Cardiac septum (tissue), 1 donor: Measurements from ENCODE around the gene TMEM100. TPM values are rescaled to one million over a fixed set of nuclear protein-coding genes. Genes with fewer than 3 reads are reported as not detected.

Experiments
- DNase-seq: peaks from one replicate; pipeline ENCODE4 v3.0.0-alpha.2; 2020; ENCODE audit warnings: low spot score
- intact Hi-C: fragments of 100-400 bp; cut with DNase I; formaldehyde crosslinking; loops from one replicate; pipeline ENCODE4 v1.14.0; 2022
- long read RNA-seq: library from polyadenylated mRNA; unstranded; transcript quantifications from one replicate; pipeline ENCODE4 v2.0.0, GENCODE V29; 2021
- total RNA-seq: library from RNA; stranded (reverse); fragmentation: NEBNext Ultra II Directional; extraction: Animal tissue kit (Norgen Biotek cat#: 25700); gene quantifications from one replicate; pipeline ENCODE4 v1.2.1, GENCODE V29; 2021
- donor health status: DM: no; HTN: no; CAD: no.

TMEM100 gene, protein sequence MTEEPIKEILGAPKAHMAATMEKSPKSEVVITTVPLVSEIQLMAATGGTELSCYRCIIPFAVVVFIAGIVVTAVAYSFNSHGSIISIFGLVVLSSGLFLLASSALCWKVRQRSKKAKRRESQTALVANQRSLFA
- total RNA-seq: 5.2 TPM
- long read RNA-seq: 0 reads

DNA sequence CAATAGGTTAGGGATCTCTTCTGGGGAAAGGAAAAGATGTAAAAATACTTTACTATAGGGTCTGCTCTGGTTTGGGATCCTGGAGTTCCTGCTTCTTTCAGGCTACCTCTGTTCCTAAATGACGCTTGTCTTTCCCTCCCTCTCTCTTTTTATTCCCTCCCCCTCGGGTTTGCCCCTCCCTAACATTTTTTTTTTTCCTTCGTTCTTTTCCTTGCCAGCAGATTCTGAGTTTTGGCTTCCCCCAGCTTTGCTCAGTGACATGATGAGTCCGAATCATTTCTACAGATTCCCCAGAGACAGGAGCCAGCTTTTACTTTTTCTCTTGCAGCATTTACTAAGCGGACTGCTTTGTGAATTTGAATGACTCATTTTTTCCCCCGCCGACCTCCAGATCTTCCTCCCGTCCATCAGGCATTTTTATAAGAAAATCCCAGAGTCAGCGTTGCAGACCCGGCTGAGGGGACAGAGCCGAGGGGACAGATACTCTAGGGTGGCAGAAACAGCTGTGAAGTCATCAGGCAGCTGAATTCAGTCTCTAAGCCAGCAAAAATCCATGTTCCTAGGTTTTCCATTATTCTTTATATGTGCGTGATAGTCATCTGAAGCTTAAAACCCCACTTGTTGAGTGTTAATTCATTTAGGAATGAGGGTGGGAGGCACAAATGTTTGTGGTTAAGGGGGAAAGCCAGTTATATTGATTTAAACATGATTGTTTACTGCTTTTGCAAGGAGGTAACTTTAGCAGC lies at the start of gene TMEM100:
TSS of gene TMEM100 (minus strand) at position 123 of the 746 bp plus-strand sequence. CDS start 1,794 bp downstream, outside the sequence.
- DNase-seq: no peak
- intact Hi-C loops: loop anchor here (5.0 to 10.0 kb wide), 2 partner anchors 49 to 298 kb away; partner anchors contain the start of gene MMD

DNA sequence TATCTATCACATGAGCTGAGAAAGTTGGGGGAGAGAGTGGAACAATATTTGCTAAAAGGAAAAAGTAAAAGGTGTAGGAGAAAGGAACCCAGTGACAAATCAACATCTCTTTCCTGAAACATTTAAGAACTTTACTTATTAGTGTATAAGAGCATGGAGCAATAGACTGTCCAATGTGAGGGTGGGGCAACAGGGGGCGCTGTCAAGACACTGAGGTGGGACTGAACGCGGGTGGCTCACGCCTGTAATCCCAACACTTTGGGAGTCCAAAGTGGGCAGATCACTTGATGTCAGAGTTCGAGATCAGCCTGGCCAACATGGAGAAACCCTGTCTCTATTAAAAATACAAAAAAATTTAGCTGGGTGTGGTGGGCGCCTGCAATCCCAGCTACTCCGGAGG lies 49.4 kb upstream of the TMEM100 start:
- intact Hi-C loops: loop anchor here (5.0 kb wide), 1 partner anchor 50 kb away; the partner anchor contains the start of gene TMEM100
- no peak for DNase-seq

DNA sequence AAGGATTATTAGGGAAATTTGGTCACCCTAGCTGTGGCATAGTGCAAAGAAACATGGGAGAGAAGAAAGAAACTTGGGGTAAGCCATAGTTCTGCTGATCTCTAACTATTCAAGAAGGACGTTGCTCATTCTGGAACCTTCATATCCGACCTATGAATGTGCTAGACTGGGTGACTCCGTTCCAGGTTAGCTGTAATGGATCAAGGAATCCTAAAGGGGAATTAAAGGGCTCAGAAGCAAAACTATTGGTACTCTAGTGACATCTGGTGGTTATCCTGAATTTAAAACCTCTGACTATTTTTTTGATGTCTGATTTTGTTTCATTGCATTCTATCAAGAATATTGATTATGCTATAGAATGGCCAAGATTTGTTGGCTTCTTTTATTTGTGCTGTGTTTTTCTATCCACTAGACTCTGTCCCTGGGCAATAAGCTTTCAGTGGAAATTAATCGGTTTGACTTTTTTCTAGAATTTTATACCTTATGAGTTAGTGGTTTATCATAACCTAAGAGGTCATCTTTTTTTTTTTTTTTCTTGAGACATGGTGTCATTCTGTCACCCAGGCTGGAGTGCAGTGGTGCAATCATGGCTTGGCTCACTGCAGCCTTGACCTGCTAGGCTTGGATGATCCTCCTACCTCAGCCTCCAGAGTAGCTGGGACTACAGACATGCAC lies 47.7 kb upstream of the TMEM100 start:
- DNase-seq: no peak
- intact Hi-C loops: loop anchor here (1.0 to 5.0 kb wide), 2 partner anchors 48 to 244 kb away; partner anchors contain the start of gene TMEM100

DNA sequence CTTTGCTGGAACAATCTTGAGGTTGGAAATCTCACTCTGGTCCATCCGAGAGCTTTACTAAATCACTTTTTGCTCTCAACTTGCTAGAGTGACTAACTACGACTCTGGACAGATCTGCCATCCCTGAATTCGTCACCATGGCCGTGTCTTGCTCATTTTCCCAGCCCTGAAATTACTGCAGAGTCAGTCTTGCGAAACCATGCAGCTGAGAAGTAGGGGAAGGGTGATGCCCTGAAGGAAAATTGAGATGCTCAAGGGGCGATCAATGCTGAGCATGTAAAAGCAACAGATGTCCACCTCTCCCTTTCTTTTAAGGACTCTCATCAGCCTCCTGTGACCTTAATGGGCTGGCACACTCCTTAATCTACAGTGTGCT lies 46.9 kb upstream of the TMEM100 start:
- intact Hi-C loops: no loop called here
- DNase-seq: no peak

DNA sequence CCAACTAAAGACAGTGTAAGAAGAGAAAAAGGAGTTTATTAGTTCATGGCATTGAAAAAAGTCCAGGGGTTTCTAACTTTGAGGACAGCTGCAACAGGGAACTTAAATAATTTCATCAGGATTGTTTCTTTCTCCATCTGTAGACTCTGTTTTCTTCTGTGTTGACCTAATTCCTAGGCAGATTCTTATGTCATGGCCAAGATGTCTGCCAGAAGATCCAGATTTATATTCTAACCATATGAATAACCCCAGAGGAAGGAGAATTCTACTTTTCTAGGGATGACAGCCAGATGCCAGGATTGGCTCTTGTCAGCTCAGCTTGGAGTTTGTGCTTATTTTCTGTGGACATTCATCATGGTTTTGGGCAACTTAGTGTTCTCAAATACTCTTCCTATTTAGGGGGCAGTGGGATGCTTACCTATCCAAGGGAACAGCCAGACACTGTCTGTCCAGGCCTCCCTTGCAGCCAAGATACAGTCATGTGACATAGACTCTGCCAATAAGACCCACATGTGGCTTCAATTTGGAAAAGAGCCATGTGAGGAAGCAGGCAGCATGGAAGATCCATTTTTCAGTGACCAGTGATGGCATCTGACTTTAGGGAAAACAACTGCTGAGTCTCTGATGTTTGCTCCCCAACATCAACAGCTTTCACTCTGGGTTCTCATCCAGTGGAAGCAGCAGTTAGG lies 46.4 kb upstream of the TMEM100 start:
- no peak for DNase-seq
- intact Hi-C loops: no loop called here

DNA sequence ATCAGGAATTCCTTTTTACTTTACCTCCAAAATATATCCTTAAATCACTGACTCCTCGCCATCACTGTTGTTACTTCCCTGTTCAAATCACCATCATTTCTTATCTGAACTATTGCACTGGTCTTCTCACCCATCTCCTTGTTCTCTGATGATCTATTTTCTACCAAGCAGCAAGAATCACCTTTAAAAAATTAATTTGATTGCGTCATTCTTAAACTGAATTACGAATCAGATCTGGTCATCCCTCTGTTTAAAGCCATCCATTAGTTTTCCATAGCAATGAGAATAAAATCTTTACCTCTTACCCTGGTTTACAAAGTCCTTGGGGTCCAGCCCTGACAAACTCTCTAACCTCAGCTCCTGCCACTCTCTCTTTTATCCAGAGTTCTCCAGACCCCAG lies 42.8 kb upstream of the TMEM100 start:
- DNase-seq: no peak
- intact Hi-C loops: no loop called here

DNA sequence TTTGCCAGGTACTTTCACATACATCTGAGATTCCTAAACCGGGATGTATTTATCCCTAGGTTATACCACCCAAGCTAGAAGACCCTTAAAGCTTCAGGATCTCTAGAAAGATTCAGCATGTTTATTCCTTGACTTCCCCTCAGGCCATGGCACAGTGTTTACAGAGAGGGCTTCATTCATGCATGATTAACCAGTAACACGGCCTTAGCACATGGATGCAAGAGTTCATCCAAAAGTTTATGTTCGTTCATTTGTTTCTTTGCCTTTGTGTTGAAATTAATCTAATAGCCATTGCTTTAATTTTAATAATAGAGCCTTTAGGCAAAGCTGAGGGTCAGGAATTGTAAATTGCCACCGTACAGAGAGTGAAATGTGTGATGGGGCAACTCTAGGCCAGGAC lies 41.9 kb upstream of the TMEM100 start:
- DNase-seq: no peak
- intact Hi-C loops: no loop called here

DNA sequence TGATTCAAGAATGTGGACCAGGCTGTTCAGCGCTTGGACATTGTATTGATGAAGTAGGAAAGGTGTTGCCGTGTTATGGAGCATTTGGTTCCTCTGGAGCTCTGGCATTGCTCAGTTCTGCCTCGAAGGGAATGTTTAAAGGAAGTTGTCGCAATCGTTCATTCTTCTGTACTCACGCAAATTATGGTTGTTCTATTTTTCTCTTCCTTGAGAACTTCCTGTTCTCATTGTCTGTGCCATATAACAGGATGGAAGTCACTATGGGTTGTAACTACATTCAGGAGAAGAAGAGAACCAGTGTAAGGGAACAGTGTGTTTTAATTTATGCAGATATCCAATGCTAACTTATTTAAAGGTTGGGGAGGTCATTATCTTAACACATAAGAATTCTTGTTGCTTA lies 41.2 kb upstream of the TMEM100 start:
- intact Hi-C loops: no loop called here

DNA sequence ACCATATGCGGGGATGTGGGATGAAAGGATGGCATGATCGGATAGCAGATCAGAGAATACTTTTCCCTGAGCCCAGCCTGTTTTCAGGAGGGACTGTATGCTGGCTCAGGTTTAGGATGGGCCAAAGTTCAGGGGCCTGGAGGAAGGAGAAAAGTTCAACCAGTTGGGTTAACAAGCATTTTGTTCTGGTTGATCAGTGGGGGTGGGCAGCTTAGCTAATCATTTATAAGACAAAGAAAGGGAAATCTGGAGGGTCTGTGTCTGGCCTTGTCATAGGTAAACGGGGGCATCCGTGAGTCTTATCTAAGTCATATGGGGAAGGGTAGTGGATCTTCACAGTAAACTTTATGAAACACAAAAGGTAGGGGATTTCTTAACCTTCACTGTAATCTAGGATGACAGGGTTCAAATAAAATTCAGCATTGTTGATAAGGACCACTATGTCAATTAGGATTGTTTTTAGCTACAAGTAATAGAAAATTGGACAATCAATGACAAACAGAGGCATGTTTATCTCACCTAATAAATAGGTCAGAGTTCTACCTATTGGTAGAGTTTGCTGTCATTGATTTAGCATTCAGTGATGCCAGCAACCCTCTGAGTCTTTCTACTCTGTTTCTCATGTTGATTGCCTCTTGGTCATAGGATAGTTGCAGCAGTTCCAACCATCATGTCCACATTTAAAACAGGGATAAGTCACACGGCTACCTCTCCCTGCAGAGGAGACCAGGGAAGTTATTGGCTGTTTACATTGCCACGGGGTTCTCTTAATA lies 39.6 kb upstream of the TMEM100 start:
- intact Hi-C loops: no loop called here
- DNase-seq: no peak

More for the DNA sequence above, 41.2 kb upstream of the TMEM100 start:
- DNase-seq: no peak

DNA sequence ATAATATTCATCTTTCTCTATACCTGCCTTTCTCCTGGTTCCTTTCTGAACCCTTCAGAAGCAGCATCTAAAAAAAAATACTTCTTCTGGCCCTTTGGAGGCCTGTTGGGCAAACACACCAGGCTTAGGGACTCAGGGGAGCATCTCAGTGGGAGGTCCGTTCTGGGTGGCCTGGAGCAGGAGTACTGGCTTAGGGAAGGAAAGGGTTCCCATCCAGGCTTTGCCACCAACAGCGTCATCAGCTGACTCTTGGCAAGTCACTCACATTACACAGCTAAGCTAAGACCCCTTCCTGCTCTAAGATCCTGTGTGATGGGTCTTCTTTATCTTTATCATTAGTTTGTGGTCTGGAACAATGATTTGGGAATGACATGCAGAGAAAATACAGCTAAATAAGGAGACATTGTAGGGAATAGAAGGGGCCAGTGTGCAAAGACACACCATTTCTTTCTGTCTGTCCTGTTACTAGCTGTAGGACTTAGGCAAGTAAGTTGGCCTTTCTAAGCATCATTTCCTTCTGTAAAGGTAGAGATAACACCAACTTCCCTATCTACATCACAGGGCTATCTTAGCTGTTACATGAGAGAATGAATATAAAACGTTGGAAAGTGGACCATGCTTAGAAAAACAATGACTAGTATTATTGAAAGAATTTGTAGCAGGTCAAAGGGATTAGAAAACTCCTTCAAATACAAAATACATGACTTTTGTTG lies 38.1 kb upstream of the TMEM100 start:
- no peak for DNase-seq
- intact Hi-C loops: no loop called here

DNA sequence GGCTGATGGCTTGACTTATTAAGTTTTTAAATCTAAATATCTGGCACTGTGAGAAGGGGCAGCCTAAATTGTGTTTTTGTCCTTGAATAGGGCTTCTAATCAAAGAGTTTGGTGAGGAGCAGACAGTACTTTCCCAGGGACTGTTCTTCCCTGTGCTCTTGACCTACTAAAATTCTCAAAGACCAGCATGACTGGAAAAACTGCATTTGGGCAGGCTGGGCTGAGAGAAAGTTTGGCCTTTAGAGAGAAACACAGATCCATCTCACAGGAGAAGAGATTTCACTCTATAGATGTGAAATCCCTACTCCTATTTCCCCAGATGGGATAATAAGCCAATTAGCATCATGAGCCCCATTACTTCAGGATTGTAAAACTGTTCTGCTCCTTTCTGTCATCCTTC lies 35.5 kb upstream of the TMEM100 start:
- intact Hi-C loops: no loop called here
- no peak for DNase-seq

DNA sequence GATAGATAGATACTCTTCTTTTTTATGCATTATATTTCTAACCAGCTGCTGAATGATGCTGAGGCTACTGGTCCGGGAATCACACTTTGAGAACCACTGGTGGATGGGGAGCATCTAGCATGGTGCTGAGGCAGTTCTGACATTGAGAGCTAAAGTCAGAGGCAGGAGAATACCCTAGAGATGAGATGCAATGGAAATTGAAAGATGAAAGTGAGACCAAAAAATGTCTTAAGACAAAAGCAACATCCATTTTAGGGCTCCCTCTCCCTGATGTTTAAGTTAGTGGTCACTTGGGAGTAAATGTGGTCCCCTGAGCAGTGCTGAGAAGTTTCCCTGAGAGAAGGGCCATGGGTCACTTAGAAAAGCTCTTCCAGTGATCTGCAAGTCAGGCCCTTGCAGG lies 35.0 kb upstream of the TMEM100 start:
- no peak for DNase-seq
- intact Hi-C loops: no loop called here

DNA sequence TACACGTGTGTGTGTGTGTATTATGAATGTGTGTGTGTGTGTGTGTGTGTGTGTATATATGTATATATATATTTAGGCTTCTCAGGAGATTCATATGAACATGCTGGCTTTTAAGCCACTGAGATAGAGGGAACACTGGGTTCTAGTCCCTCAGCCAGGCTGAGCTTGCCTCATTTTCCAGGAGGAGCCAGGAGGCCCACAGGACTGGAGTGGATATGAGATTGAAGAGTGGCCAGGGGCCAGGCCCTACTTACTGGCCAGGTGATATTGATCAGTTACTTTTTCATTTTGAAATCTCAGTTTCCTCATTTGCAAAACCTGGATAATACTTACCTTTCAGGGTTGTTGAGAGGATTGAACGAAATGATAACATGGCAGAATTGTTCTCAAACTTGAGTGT lies 34.0 kb upstream of the TMEM100 start:
- DNase-seq: no peak
- intact Hi-C loops: no loop called here

DNA sequence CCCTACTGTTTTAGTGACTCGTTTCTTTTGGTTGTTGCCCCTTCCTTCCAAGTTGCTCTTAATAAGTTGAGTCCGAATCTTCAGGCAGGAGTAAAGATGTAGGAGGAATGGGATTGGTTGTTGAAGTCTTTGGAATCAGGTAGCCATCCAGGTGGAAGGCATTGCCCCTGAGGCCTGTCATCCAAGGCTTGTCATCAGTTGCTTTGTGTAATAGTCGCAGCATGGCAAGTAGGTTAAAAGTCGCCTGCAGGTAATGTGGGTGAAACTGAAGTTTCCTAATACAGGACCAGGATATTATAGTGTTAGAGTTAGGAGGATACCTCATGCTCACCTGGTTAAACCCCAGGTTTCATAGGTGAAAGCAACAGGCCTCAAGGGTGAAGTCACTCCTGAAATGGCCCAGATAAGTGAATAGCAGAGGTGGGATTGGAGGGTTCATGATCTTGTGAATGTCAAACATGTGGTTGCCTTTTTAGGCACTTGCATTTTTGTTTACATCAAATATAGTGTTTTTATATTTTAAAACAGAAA lies 29.1 kb upstream of the TMEM100 start:
- no peak for DNase-seq
- intact Hi-C loops: no loop called here

DNA sequence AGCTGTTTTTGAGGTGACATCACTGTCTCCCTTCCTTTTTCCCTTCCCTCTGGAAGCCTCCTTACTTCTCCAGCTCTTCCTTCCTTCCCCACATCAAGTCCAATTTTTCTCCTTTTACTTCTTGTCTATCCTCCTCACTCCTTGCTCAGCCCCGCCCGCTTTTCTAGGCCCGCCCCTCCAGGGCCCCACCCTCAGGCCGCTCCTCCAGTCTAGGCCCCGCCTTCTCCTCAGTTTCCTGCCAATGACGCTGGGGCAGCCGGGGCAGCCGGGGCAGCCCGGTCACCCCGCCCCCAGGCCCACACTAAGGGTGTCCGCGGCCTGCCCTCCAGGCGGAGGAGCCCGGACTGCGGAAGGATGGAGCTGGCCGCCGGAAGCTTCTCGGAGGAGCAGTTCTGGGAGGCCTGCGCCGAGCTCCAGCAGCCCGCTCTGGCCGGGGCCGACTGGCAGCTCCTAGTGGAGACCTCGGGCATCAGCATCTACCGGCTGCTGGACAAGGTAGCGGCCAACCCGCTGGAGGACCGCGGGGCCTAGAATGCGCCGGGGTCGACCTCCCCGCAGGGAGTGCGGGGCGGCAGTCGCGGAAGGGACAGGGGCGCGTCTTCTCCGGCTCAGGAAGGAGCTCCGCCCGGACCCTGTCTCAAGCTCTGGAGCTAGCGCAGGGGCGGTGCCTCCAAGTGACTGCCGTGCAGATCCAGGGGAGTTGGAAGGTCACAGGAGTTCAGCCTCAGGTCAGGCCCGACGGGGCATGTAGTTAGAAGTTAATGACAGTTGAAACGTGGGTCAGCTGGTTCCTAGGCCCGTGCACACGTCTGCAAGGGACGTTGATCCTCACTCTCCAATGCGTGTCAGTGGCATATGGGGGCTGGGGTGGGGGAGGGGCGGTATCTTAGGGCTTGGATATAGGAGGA lies 28.3 kb upstream of the TMEM100 start, which contains the start of gene PCTP:
TSS of gene PCTP (plus strand) at position 302 of the 908 bp plus-strand sequence. CDS start at position 355, 53 bp downstream.
- intact Hi-C loops: no loop called here
- peak; percentile 98 for DNase-seq

DNA sequence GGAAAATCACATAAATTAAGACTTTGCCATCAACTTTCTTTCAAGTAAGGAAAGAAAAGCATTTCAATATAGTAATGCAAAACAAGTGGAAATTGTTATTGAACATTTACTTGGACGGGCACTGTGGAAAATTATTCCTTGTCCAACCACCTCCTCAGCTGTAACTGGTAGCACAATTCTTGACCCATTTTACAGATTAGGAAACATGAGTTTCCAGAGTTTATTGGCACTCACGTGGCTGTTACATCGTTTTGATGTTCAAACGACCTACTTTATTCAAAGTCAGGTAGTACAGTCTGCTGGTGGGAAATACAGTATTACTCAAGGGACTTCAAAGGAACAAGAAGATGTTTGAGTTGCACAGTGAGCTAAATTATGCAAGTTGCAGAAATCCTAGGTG lies 27.3 kb upstream of the TMEM100 start:
- intact Hi-C loops: no loop called here
- no peak for DNase-seq

DNA sequence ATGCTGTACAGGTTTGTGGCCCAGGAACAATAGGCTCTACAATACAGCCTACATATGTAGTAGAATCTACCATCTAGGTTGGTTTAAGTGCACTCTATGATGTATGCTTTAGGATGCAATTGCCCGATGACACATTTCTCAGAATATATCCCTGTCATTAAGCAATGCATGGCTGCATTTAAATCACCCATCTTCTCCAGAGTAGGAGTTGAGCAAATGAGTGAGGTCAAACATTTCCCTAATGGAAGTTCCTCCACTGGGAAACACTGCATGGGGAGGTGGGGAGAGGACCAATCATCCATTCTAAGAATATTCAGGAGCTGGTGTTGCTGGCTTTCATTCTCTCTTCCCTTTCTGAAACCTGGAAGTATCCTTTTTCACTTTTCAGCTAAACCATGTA lies 26.2 kb upstream of the TMEM100 start:
- no peak for DNase-seq
- intact Hi-C loops: no loop called here
